ENCODE data around the gene PPP1R14C. TPM values are rescaled to one million over a fixed set of nuclear protein-coding genes. Genes with fewer than 3 reads are reported as not detected.

The PPP1R14C gene
- total and polyA plus RNA-seq, 4 donors = 6.5 to 68.4 (median 24.0) TPM

- ATAC-seq (ENCODE audit: insufficient read depth, low FRiP score) (no peak), DNase-seq (no peak)
- Histone ChIP-seq H3K4me3 (no peak overlapping the region), H3K9me3 (ENCODE audit: control insufficient read depth in 4 of 4, insufficient read depth in 3 of 4, low read length in 3 of 4) (peaks cover 0 to 7% (median 0%) of the 10 kb centered on the region in 4 donors), H3K4me1 (ENCODE audit: control insufficient read depth in 5 of 5, insufficient read depth in 5 of 5, low read length in 5 of 5) (peaks cover 0 to 5% (median 0%) of the 10 kb centered on the region in 5 donors), H3K27ac (ENCODE audit: low read depth in 1 of 2, low read length in 1 of 2) (no peak overlapping the region), H3K36me3 (ENCODE audit: control insufficient read depth in 4 of 4, insufficient read depth in 4 of 4, low read length in 4 of 4) (no peaks in the 10 kb centered on the region), H3K27me3 (ENCODE audit: control insufficient read depth in 3 of 3, insufficient read depth in 3 of 3, low read length in 2 of 3) (no peaks in the 10 kb centered on the region), H3K9ac (ENCODE audit: insufficient read depth in 1 of 2, low read length in 2 of 2) (no peak overlapping the region)
- 85 to 91% methylated on average over 5 of the region's 5 CpGs for WGBS, 2 donors
- no peak for TF ChIP-seq CTCF (IDR thresholded peaks at IDR 0.05; ENCODE audit: control extremely low read depth, extremely low read depth)
Observed at GRCh38 chr6:150189122-150189521, 46.3 kb downstream of the PPP1R14C start.

- no peak overlapping the region for H3K4me3 ChIP-seq
- H3K27me3 ChIP-seq (ENCODE audit: control insufficient read depth in 3 of 3, insufficient read depth in 3 of 3, low read length in 2 of 3) = no peaks in the 10 kb centered on the region
- H3K9me3 ChIP-seq (ENCODE audit: control insufficient read depth in 4 of 4, insufficient read depth in 3 of 4, low read length in 3 of 4) = peaks cover 0 to 5% (median 0%) of the 10 kb centered on the region in 4 donors
- TF ChIP-seq CTCF (IDR thresholded peaks at IDR 0.05; ENCODE audit: control extremely low read depth, extremely low read depth) = no peak
- WGBS, 2 donors = 90 to 97% methylated on average over 3 of the region's 3 CpGs
- no peak overlapping the region for H3K9ac ChIP-seq (ENCODE audit: insufficient read depth in 1 of 2, low read length in 2 of 2)
- DNase-seq (no peak), ATAC-seq (ENCODE audit: insufficient read depth, low FRiP score) (no peak)
- peaks cover 0 to 14% (median 2%) of the 10 kb centered on the region in 5 donors for H3K4me1 ChIP-seq (ENCODE audit: control insufficient read depth in 5 of 5, insufficient read depth in 5 of 5, low read length in 5 of 5)
- H3K27ac ChIP-seq (ENCODE audit: low read depth in 1 of 2, low read length in 1 of 2) = peak overlapping the region in 1 of 2 donors; percentile 42
- H3K36me3 ChIP-seq (ENCODE audit: control insufficient read depth in 4 of 4, insufficient read depth in 4 of 4, low read length in 4 of 4) = no peaks in the 10 kb centered on the region
Observed at GRCh38 chr6:150191809-150192208, 49.0 kb downstream of the PPP1R14C start.

- Histone ChIP-seq H3K4me3 (no peak overlapping the region), H3K27ac (ENCODE audit: low read depth in 1 of 2, low read length in 1 of 2) (no peak overlapping the region), H3K4me1 (ENCODE audit: control insufficient read depth in 5 of 5, insufficient read depth in 5 of 5, low read length in 5 of 5) (peaks cover 0 to 14% (median 4%) of the 10 kb centered on the region in 5 donors), H3K9ac (ENCODE audit: insufficient read depth in 1 of 2, low read length in 2 of 2) (no peak overlapping the region), H3K36me3 (ENCODE audit: control insufficient read depth in 4 of 4, insufficient read depth in 4 of 4, low read length in 4 of 4) (no peaks in the 10 kb centered on the region), H3K27me3 (ENCODE audit: control insufficient read depth in 3 of 3, insufficient read depth in 3 of 3, low read length in 2 of 3) (no peaks in the 10 kb centered on the region), H3K9me3 (ENCODE audit: control insufficient read depth in 4 of 4, insufficient read depth in 3 of 4, low read length in 3 of 4) (peaks cover 0 to 5% (median 0%) of the 10 kb centered on the region in 4 donors)
- ATAC-seq (ENCODE audit: insufficient read depth, low FRiP score) (no peak), DNase-seq (peak in 1 of 3 donors; percentile 39)
- TF ChIP-seq CTCF (IDR thresholded peaks at IDR 0.05; ENCODE audit: control extremely low read depth, extremely low read depth) = no peak
- WGBS, 2 donors = 66 to 83% methylated on average over 2 of the region's 2 CpGs
Observed at GRCh38 chr6:150194195-150194594, 51.4 kb downstream of the PPP1R14C start.

- WGBS, 2 donors = 43 to 46% methylated on average over 2 of the region's 2 CpGs
- Histone ChIP-seq H3K4me1 (ENCODE audit: control insufficient read depth in 5 of 5, insufficient read depth in 5 of 5, low read length in 5 of 5) (peaks cover 0 to 14% (median 7%) of the 10 kb centered on the region in 5 donors), H3K9ac (ENCODE audit: insufficient read depth in 1 of 2, low read length in 2 of 2) (no peak overlapping the region), H3K9me3 (ENCODE audit: control insufficient read depth in 4 of 4, insufficient read depth in 3 of 4, low read length in 3 of 4) (peaks cover 0 to 5% (median 0%) of the 10 kb centered on the region in 4 donors), H3K27ac (ENCODE audit: low read depth in 1 of 2, low read length in 1 of 2) (no peak overlapping the region), H3K27me3 (ENCODE audit: control insufficient read depth in 3 of 3, insufficient read depth in 3 of 3, low read length in 2 of 3) (no peaks in the 10 kb centered on the region), H3K36me3 (ENCODE audit: control insufficient read depth in 4 of 4, insufficient read depth in 4 of 4, low read length in 4 of 4) (no peaks in the 10 kb centered on the region), H3K4me3 (no peak overlapping the region)
- no peak for DNase-seq
- ATAC-seq (ENCODE audit: insufficient read depth, low FRiP score) = no peak
- TF ChIP-seq CTCF (IDR thresholded peaks at IDR 0.05; ENCODE audit: control extremely low read depth, extremely low read depth) = no peak
Observed at GRCh38 chr6:150195996-150196417, 53.2 kb downstream of the PPP1R14C start.

All from lung (tissue), 12 donors.